Vagina (tissue), 2 donors: ENCODE data around the gene CYP4A22. TPM values are rescaled to one million over a fixed set of nuclear protein-coding genes. Genes with fewer than 3 reads are reported as not detected.
A peak's percentile ranks its signal among the peaks of the same experiment; 100 is the strongest.
"Not testable (repeated sequence)": the region's sequence is repeated elsewhere in the genome, so short reads cannot be mapped to it uniquely, and the experiment has no call there.

Source experiments
- DNase-seq, 2 donors: peaks; one replicate each; pipeline ENCODE4 v3.0.0-alpha.2; 2017; ENCODE audit errors: extremely low spot score in 2 of 2
- H3K27ac ChIP-seq: fragments of 200-600 bp; sonication (generic); one replicate; pipeline ENCODE4 v1.5.1; 2019
- H3K27me3 ChIP-seq: fragments of 200-600 bp; sonication (generic); one replicate; pipeline ENCODE4 v1.5.1; 2019
- H3K36me3 ChIP-seq, 2 donors: fragments of 200-600 bp; sonication (generic); one replicate each; pipeline ENCODE4 v1.5.1; 2017 to 2019
- H3K4me1 ChIP-seq: fragments of 200-600 bp; sonication (generic); one replicate; pipeline ENCODE4 v1.5.1; 2019
- H3K4me3 ChIP-seq, 2 donors: fragments of 200-600 bp; sonication (generic); 1 replicate in 1 of 2; 2 replicates in 1 of 2; pipeline ENCODE4 v1.5.1; 2016 to 2019
- H3K9me3 ChIP-seq: fragments of 200-600 bp; sonication (generic); one replicate; pipeline ENCODE4 v1.5.1; 2019
- POLR2A ChIP-seq, 2 donors: fragments of 450-650 bp; IDR thresholded peaks; one replicate each; pipeline ENCODE4 v1.6.1; 2017; ENCODE audit warnings: antibody characterized with exemption in 2 of 2, mild to moderate bottlenecking in 2 of 2, moderate library complexity in 2 of 2
- POLR2AphosphoS5 ChIP-seq, 2 donors: sonication (generic); formaldehyde crosslinking; IDR thresholded peaks; one replicate each; pipeline ENCODE4 v1.9.0; 2017; ENCODE audit warnings: antibody characterized with exemption in 2 of 2, mild to moderate bottlenecking in 2 of 2, low read depth in 1 of 2; ENCODE audit not compliant: insufficient read depth in 1 of 2
- intact Hi-C: fragments of 100-400 bp; cut with DNase I; formaldehyde crosslinking; loops from one replicate; pipeline ENCODE4 v1.15.1; 2023
- total RNA-seq: library from RNA; depleted of rRNA; stranded (reverse); fragments of >200 nt; gene quantifications from one replicate; pipeline ENCODE4 v1.2.3, GENCODE V29; 2016
- TF ChIP-seq, protein P1 (sequence below), 3 experiments: fragments of 450-650 bp in 2 of 3; fragments of 200-600 bp in 1 of 3; sonication (generic) in 1 of 3; IDR thresholded peaks; one replicate each; pipeline ENCODE4 v1.5.1; 2017 to 2019; ENCODE audit warnings: antibody characterized with exemption in 3 of 3, mild to moderate bottlenecking in 2 of 3, moderate library complexity in 2 of 3

The CYP4A22 gene
- total RNA-seq, 1 donor from 2014 or later, result not detected

DNA sequence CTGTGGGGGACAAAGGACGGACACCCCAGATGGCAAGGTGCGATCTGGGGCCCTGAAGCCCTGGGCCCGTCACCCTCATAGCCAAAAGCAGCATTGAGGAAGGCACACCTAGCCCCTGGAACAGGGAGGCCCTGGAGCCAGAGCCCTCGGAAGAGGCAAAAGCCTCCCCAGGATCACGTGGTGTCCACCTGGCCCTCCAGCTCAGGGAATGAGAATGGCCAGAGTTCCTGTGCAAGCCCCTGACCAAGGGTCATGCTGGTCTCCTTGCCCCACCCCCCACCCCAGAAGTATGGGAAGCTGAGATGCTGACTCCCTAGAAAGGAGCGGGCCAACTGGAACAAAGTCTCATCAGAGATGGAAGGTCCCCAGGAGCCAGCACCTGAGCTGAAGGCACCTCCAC, 53.6 kb downstream of the CYP4A22 start:
- Histone ChIP-seq H3K4me1 (peaks cover 36% of the 10 kb centered on the region), H3K27me3 (no peaks in the 10 kb centered on the region), H3K36me3 (no peaks in the 10 kb centered on the region), H3K9me3 (no peaks in the 10 kb centered on the region), H3K27ac (no peak overlapping the region), H3K4me3 (no peak overlapping the region)
- TF ChIP-seq POLR2A (IDR thresholded peaks at IDR 0.05), result no peak
- no peak for TF ChIP-seq POLR2AphosphoS5 (IDR thresholded peaks at IDR 0.05; ENCODE audit: insufficient read depth in 1 of 2, low read depth in 1 of 2)
- TF ChIP-seq, protein P1, sequence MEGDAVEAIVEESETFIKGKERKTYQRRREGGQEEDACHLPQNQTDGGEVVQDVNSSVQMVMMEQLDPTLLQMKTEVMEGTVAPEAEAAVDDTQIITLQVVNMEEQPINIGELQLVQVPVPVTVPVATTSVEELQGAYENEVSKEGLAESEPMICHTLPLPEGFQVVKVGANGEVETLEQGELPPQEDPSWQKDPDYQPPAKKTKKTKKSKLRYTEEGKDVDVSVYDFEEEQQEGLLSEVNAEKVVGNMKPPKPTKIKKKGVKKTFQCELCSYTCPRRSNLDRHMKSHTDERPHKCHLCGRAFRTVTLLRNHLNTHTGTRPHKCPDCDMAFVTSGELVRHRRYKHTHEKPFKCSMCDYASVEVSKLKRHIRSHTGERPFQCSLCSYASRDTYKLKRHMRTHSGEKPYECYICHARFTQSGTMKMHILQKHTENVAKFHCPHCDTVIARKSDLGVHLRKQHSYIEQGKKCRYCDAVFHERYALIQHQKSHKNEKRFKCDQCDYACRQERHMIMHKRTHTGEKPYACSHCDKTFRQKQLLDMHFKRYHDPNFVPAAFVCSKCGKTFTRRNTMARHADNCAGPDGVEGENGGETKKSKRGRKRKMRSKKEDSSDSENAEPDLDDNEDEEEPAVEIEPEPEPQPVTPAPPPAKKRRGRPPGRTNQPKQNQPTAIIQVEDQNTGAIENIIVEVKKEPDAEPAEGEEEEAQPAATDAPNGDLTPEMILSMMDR (IDR thresholded peaks at IDR 0.05), result no peak
- no peak for DNase-seq
- intact Hi-C loops, result no loop called here

DNA sequence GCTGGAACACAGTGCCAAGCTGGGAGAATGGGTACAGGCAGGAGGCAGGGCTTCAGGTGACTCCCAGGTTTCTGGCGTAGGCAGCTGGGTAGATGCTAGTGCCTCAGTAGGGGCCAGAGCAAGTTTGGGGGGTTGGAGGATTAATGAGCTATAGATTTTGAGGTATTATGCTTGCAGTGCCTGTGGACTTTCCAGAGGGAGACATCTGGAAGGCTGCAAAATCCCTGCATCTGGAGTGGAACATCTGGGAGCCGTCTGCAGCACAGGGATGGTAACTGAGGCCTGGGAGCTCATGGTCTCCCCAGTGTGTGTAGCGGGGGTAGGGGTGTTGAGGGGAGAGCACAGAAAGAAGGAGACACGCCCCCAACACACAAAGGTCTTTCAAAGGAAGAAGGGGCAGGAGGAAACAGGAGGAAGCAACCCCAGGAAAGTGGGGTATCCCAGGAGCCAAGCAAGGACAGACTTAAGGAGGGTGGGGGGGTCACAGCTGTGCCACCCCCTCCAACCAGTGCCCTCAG, 54.8 kb downstream of the CYP4A22 start:
- Histone ChIP-seq H3K4me3 (no peak overlapping the region), H3K9me3 (no peaks in the 10 kb centered on the region), H3K4me1 (peaks cover 36% of the 10 kb centered on the region), H3K36me3 (no peaks in the 10 kb centered on the region), H3K27ac (no peak overlapping the region), H3K27me3 (no peaks in the 10 kb centered on the region)
- DNase-seq, result no peak
- TF ChIP-seq POLR2A (IDR thresholded peaks at IDR 0.05), result no peak
- TF ChIP-seq, protein P1 (IDR thresholded peaks at IDR 0.05), result no peak
- no peak for TF ChIP-seq POLR2AphosphoS5 (IDR thresholded peaks at IDR 0.05; ENCODE audit: insufficient read depth in 1 of 2, low read depth in 1 of 2)
- intact Hi-C loops, result no loop called here

DNA sequence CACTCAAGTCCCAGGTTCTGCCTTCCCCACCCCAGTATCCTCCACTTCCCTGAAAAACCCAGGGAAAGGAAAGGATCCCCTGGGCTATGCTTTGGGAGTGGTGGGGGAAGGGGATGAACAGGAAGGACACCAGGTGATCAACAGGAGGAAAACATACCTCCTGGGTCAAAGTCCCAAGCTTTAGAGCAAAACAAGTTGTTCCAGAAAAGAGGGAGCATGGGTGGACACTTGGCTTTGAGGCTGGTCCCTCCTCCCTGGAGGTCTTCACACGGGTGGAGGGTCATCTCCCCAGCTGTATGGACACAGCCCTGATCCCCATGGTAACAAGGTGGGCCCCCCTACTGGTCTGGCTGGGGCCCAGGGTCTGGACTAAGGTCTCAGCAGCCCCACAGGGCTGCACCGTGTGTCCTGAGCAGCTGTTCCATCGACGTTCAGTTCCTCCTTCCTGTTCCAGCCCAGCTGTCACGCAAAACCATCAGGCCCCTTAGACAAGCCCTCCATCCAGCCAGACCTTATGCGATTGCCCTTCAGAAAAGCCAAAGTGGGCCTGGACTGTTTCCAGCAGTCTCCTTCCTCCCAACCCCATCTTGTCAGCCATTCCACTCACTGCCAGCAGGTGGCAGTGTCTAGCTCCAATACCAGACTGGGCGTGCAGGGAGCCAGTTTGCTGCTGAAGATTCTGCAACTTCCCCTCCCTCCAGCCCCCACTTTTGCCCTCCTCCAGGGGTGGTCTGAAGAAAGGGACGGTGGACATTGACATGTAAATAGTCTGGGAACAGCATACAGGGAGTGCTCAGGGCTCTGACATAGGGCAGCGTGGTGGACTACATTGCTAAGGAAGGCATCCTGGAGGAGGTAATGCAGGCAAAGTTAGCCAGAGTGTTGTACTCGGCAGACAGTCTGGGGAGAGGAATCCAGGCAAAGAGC, 55.5 kb downstream of the CYP4A22 start:
- Histone ChIP-seq H3K4me1 (peaks cover 36% of the 10 kb centered on the region), H3K36me3 (no peaks in the 10 kb centered on the region), H3K27me3 (no peaks in the 10 kb centered on the region), H3K9me3 (no peaks in the 10 kb centered on the region), H3K4me3 (no peak overlapping the region), H3K27ac (no peak overlapping the region)
- TF ChIP-seq POLR2AphosphoS5 (IDR thresholded peaks at IDR 0.05; ENCODE audit: insufficient read depth in 1 of 2, low read depth in 1 of 2), result no peak
- TF ChIP-seq, protein P1 (IDR thresholded peaks at IDR 0.05), result peak; percentile 67 to 83 (median 76)
- intact Hi-C loops, result no loop called here
- DNase-seq, result no peak

DNA sequence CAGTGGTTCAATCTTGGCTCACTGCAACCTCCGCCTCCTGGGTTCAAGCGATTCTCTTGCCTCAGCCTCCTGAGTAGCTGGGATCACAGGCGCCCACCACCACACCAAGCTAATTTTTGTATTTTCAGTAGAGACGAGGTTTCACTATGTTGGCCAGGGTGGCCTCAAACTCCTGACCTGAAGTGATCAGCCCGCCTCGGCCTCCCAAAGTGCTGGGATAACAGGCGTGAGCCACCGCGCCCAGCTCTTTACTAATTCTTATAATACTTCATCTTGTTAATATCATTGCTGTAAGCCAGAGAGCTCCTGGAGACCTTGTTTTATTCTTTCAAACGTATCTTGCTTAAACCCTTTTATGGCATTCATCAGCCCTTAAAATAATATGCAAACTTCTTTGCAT, 56.3 kb downstream of the CYP4A22 start:
- H3K4me1 ChIP-seq, result peaks cover 36% of the 10 kb centered on the region
- H3K9me3 ChIP-seq, H3K27ac ChIP-seq, H3K36me3 ChIP-seq, H3K4me3 ChIP-seq, H3K27me3 ChIP-seq, DNase-seq, intact Hi-C loops: not testable (repeated sequence)

DNA sequence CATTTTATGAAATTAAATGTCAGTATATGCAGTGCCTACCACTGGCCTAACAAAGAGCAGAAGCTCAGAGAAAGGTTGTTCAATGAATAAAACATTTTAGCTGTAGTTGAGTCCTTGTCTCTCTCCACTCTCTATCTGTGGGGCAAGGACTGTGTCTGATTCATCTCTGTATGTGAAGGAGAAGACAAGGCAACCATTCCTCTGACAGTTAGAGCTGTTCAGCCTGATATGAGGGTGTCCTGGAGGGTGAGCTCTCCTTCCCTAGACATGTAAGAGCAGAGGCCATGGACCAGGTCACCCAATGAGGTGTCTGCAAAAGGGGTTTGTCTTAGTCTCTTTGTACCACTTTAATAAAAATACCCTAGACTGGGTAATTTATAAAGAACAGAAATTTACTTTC, 57.1 kb downstream of the CYP4A22 start:
- H3K9me3 ChIP-seq, result no peaks in the 10 kb centered on the region
- H3K36me3 ChIP-seq, result no peaks in the 10 kb centered on the region
- no peaks in the 10 kb centered on the region for H3K27me3 ChIP-seq
- TF ChIP-seq, protein P1 (IDR thresholded peaks at IDR 0.05), result no peak
- TF ChIP-seq POLR2A (IDR thresholded peaks at IDR 0.05) (no peak), POLR2AphosphoS5 (IDR thresholded peaks at IDR 0.05; ENCODE audit: insufficient read depth in 1 of 2, low read depth in 1 of 2) (no peak)
- no peak overlapping the region for H3K4me3 ChIP-seq
- peaks cover 36% of the 10 kb centered on the region for H3K4me1 ChIP-seq
- no peak for DNase-seq
- no peak overlapping the region for H3K27ac ChIP-seq
- intact Hi-C loops, result no loop called here

DNA sequence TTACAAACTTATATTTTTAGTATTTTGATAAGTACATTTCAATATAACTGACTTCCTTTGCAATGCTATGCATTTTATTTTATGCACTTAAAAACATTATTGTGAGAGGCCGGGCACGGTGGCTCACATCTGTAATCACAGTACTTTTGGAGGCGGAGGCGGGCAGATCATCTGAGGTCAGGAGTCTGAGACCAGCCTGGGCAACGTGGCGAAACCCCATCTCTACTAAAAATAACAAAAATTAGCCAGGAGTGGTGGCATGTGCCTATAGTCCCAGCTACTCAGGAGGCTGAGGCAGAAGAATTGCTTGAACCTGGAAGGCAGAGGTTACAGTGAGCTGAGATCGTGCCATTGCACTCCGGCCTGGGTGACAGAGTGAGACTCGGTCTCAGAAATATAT, 58.7 kb downstream of the CYP4A22 start:
- H3K27me3 ChIP-seq, H3K9me3 ChIP-seq, intact Hi-C loops, H3K36me3 ChIP-seq, H3K4me3 ChIP-seq, DNase-seq, H3K27ac ChIP-seq: not testable (repeated sequence)
- peaks cover 21% of the 10 kb centered on the region for H3K4me1 ChIP-seq
